Measurements from ENCODE around the gene XPR1. TPM values are rescaled to one million over a fixed set of nuclear protein-coding genes. Genes with fewer than 3 reads are reported as not detected.

Gene XPR1
- total RNA-seq, 1 experiment from 2014 or later, result 19.9 TPM

GRCh38 chr1:180916012-180916770 is 284.4 kb downstream of the XPR1 start:
- H3K9ac ChIP-seq (ENCODE audit: low read length), result no peak overlapping the region
- POLR2A ChIA-PET, result no interaction called here
- CTCF ChIA-PET, result no interaction called here

More at GRCh38 chr1:180916012-180916770, 284.4 kb downstream of the XPR1 start:
- BruUV-seq (replicated peaks), result no TSS peak
- no peak overlapping the region for H2AFZ ChIP-seq (ENCODE audit: low read depth, low read length, poor library complexity, severe bottlenecking)
- no peaks in the 10 kb centered on the region for H3K4me1 ChIP-seq (ENCODE audit: control insufficient read depth in 1 of 2, insufficient read depth in 2 of 2, low read length in 2 of 2)
- no peak overlapping the region for H3K4me3 ChIP-seq (replicated peaks in 1 of 2; ENCODE audit: low read depth in 1 of 2, low read length in 2 of 2)
- RAD21 ChIA-PET (ENCODE audit: low non-redundant PET in 1 of 2, low total read pairs in 2 of 2, uncharacterized antibody in 2 of 2, unreplicated experiment in 2 of 2), result no interaction called here
- TF ChIP-seq EGR1 (IDR thresholded peaks at IDR 0.05; ENCODE audit: low read depth) (no peak), SP1 (IDR thresholded peaks at IDR 0.05; ENCODE audit: low read depth) (no peak), ELF1 (IDR thresholded peaks at IDR 0.05; ENCODE audit: borderline replicate concordance, low read depth) (no peak), CBX3 (IDR thresholded peaks at IDR 0.05; ENCODE audit: low read depth) (no peak), YY1 (IDR thresholded peaks at IDR 0.05; ENCODE audit: extremely low read depth, insufficient replicate concordance, low read depth, low read length) (no peak), SRF (IDR thresholded peaks at IDR 0.05; ENCODE audit: low read depth) (no peak), ATF3 (IDR thresholded peaks at IDR 0.05) (no peak), ZBTB33 (IDR thresholded peaks at IDR 0.05; ENCODE audit: extremely low read depth, insufficient replicate concordance, low read length) (no peak), RAD21 (IDR thresholded peaks at IDR 0.05; ENCODE audit: low read depth) (no peak), POLR2AphosphoS5 (IDR thresholded peaks at IDR 0.05; ENCODE audit: low read depth, low read length) (no peak), JUND (IDR thresholded peaks at IDR 0.05) (no peak), EZH2phosphoT487 (IDR thresholded peaks at IDR 0.05; ENCODE audit: borderline replicate concordance) (no peak), CTCF (IDR thresholded peaks at IDR 0.05 in 2 of 3, conservative IDR thresholded peaks at IDR 0.05 in 1 of 3; ENCODE audit: borderline replicate concordance in 1 of 3, insufficient read depth in 1 of 3, low read depth in 2 of 3, low read length in 2 of 3) (no peak), POLR2A (IDR thresholded peaks at IDR 0.05; ENCODE audit: borderline replicate concordance, extremely low read depth, insufficient read depth, insufficient read length) (no peak)
- TF ChIP-seq, protein P1, sequence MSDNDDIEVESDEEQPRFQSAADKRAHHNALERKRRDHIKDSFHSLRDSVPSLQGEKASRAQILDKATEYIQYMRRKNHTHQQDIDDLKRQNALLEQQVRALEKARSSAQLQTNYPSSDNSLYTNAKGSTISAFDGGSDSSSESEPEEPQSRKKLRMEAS (IDR thresholded peaks at IDR 0.05), result no peak
- H4K20me1 ChIP-seq (ENCODE audit: insufficient read depth), result no peaks in the 10 kb centered on the region
- H3K9me3 ChIP-seq (ENCODE audit: control insufficient read depth in 1 of 2, insufficient read depth in 1 of 2, low read depth in 1 of 2, low read length in 2 of 2), result no peaks in the 10 kb centered on the region
- H3K4me2 ChIP-seq (ENCODE audit: low read length), result no peak overlapping the region
- no peaks in the 10 kb centered on the region for H3K9me2 ChIP-seq (ENCODE audit: insufficient read depth)
- intact Hi-C loops (cut with micrococcal nuclease), result no loop called here
- no peaks in the 10 kb centered on the region for H3K27me3 ChIP-seq (ENCODE audit: insufficient read depth, low read length)
- ATAC-seq, result no peak
- no peaks in the 10 kb centered on the region for H3K36me3 ChIP-seq (ENCODE audit: control insufficient read depth in 1 of 2, insufficient read depth in 2 of 2, low read length in 2 of 2)
- DNase-seq (ENCODE audit: low read depth, low spot score), result no peak
- no peak overlapping the region for H3K27ac ChIP-seq (ENCODE audit: low read depth, low read length)
- no peaks in the 10 kb centered on the region for H3K79me2 ChIP-seq (ENCODE audit: insufficient read depth, low read length)

Measured in HCT116 (cell line).